Left lung (tissue), 10 donors: ENCODE measurements around the gene ALOXE3. TPM values are rescaled to one million over a fixed set of nuclear protein-coding genes. Genes with fewer than 3 reads are reported as not detected.

Experiments used
- ATAC-seq: fragments of 200-7000 bp; cut with Tn5 transposase; one replicate; pipeline ENCODE4 v1.9.1; 2020; ENCODE audit warnings: moderate library complexity
- DNase-seq, 4 donors: peaks; one replicate each; pipeline ENCODE4 v3.0.0-alpha.2; 2013 to 2020
- H3K27ac ChIP-seq, 2 donors: fragments of 200-600 bp; sonication (generic) in 1 of 2; one replicate each; pipeline versions ENCODE4 v1.5.0 to v1.8.0; 2020 to 2021
- H3K27me3 ChIP-seq, 2 donors: fragments of 200-600 bp; sonication (generic) in 1 of 2; one replicate each; pipeline versions ENCODE4 v1.5.0 to v1.8.0; 2020 to 2021
- H3K36me3 ChIP-seq, 2 donors: fragments of 200-600 bp; sonication (generic) in 1 of 2; one replicate each; pipeline versions ENCODE4 v1.5.0 to v1.8.0; 2020 to 2021
- H3K4me1 ChIP-seq, 2 donors: fragments of 200-600 bp; one replicate each; pipeline ENCODE4 v1.8.0; 2021
- H3K4me3 ChIP-seq, 2 donors: fragments of 200-600 bp; sonication (generic) in 1 of 2; one replicate each; pipeline versions ENCODE4 v1.5.0 to v1.8.0; 2020 to 2021; ENCODE audit warnings: mild to moderate bottlenecking in 1 of 2
- H3K9me3 ChIP-seq, 2 donors: fragments of 200-600 bp; sonication (generic) in 1 of 2; one replicate each; pipeline versions ENCODE4 v1.5.0 to v1.8.0; 2020 to 2021
- CTCF ChIP-seq, 2 donors: fragments of 200-600 bp; sonication (generic) in 1 of 2; IDR thresholded peaks; one replicate each; pipeline versions ENCODE4 v1.5.0 to v1.8.0; 2021; ENCODE audit warnings: antibody characterized with exemption in 2 of 2
- intact Hi-C, 2 donors: fragments of 100-400 bp; cut with DNase I; formaldehyde crosslinking; loops; one replicate each; pipeline versions ENCODE4 v1.11.2 to v1.14.2; 2022
- polyA plus RNA-seq, 6 donors: library from polyadenylated mRNA; unstranded; fragments of 120-200 nt; gene quantifications; one replicate each; pipeline ENCODE4 v1.2.1, GENCODE V29; 2013; ENCODE audit not compliant: insufficient read length in 6 of 6
- total RNA-seq, 2 donors: library from RNA; stranded (reverse); fragmentation: NEBNext Ultra II Directional; extraction: Animal tissue kit (Norgen Biotek cat#: 25700); gene quantifications; one replicate each; pipeline ENCODE4 v1.2.1, GENCODE V29; 2021
- donor health status: DM: no; HTN: yes; CAD: no.
- donor health status: DM: no; HTN: no; CAD: no.

ALOXE3 gene
- total and polyA plus RNA-seq, 8 donors, result 0.05 to 0.55 (median 0.14) TPM; not detected in 4

- H3K9me3 ChIP-seq, result no peaks in the 10 kb centered on the region
- intact Hi-C loops, result no loop called here
- H3K4me1 ChIP-seq, result peaks cover 14 to 37% of the 10 kb centered on the region in 2 donors
- H3K36me3 ChIP-seq, result peaks cover 14 to 80% of the 10 kb centered on the region in 2 donors
- H3K27ac ChIP-seq, result no peak overlapping the region
- no peak overlapping the region for H3K4me3 ChIP-seq
- DNase-seq, result peak in 1 of 4 donors; percentile 47
- TF ChIP-seq CTCF (IDR thresholded peaks at IDR 0.05), result no peak
- no peaks in the 10 kb centered on the region for H3K27me3 ChIP-seq
- ATAC-seq, result no peak
These were observed 29.6 kb upstream of the ALOXE3 start for GRCh38 chr17:8147805-8148404.

GRCh38 chr17:8147141-8147804 lies 29.0 kb upstream of the ALOXE3 start:
- intact Hi-C loops, result no loop called here
- DNase-seq (peak in 1 of 4 donors; percentile 65), ATAC-seq (no peak)
- peaks cover 9 to 31% of the 10 kb centered on the region in 2 donors for H3K4me1 ChIP-seq
- H3K36me3 ChIP-seq, result peaks cover 14 to 86% of the 10 kb centered on the region in 2 donors
- no peak for TF ChIP-seq CTCF (IDR thresholded peaks at IDR 0.05)
- H3K4me3 ChIP-seq, result no peak overlapping the region
- no peak overlapping the region for H3K27ac ChIP-seq
- no peaks in the 10 kb centered on the region for H3K27me3 ChIP-seq
- no peaks in the 10 kb centered on the region for H3K9me3 ChIP-seq

DNA sequence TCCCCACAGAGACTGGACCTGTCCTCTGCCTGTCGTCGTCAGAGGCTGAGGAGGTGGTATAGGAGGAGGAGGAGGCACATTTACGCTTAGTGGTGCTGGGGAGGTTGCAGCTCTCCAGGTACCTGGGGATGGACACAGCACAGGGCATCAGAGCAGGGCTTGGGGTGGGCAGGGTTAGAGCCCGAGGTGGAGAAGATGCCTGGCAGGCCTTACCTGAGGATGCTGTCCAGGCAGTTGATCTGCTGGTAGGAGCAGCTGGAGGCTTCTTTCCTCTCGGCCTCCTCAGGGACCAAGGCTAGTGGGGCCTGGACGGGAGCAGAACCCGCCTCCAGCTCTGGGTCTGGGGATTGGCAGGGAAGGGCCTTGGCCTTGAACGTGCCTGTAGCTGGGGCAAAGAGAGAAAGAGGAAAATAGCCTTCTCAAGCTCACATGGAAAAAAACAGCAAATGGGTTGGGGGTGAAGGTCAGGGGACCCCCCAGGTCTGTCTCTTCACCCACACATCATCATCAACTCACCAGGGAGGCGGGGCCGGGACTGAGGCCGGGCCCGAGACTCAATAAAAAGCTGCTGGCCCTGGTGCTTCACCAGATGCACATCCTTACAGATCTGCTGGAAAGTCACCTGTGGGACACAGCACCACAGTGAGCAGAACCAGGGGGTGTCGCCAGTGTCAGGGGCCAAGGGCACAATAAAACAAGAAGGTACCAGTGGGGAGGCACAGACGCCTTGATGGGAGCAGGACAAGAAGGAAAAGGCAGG lies 28.2 kb upstream of the ALOXE3 start:
- Histone ChIP-seq H3K36me3 (peaks cover 14 to 93% of the 10 kb centered on the region in 2 donors), H3K27ac (no peak overlapping the region)
- peak in 1 of 4 donors; percentile 50 for DNase-seq

DNA sequence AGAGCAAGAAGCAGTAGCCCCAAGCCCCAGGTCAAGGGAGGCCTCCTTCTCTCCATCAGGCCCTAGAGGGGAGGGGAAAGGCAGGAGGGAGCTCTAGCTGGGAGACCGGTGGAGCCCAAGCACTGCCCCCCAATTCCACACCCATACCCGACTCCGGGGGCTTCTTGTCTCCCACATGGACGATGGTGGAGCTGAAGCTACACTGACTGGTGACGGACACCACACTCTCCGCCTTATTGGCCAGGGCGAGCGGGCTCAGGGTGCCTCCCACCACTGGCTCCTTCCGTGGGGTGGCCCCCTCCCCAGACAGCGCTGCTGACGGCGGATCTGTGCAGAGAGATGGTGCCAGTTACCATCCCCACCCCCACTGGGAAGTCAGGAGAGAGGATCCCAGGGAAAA lies 27.5 kb upstream of the ALOXE3 start:
- Histone ChIP-seq H3K27me3 (no peaks in the 10 kb centered on the region), H3K4me1 (peaks cover 7 to 24% of the 10 kb centered on the region in 2 donors), H3K27ac (no peak overlapping the region), H3K9me3 (no peaks in the 10 kb centered on the region), H3K36me3 (peaks cover 14 to 100% of the 10 kb centered on the region in 2 donors), H3K4me3 (no peak overlapping the region)
- intact Hi-C loops, result no loop called here
- TF ChIP-seq CTCF (IDR thresholded peaks at IDR 0.05), result no peak
- ATAC-seq (no peak), DNase-seq (peak in 1 of 4 donors; percentile 56)

More for the DNA sequence above, 28.2 kb upstream of the ALOXE3 start:
- intact Hi-C loops, result no loop called here
- no peak for TF ChIP-seq CTCF (IDR thresholded peaks at IDR 0.05)
- Histone ChIP-seq H3K9me3 (no peaks in the 10 kb centered on the region), H3K4me3 (no peak overlapping the region), H3K27me3 (no peaks in the 10 kb centered on the region), H3K4me1 (peaks cover 9 to 31% of the 10 kb centered on the region in 2 donors)
- ATAC-seq, result no peak
